ENCODE results near the gene RBBP8.

Gene RBBP8

DNA sequence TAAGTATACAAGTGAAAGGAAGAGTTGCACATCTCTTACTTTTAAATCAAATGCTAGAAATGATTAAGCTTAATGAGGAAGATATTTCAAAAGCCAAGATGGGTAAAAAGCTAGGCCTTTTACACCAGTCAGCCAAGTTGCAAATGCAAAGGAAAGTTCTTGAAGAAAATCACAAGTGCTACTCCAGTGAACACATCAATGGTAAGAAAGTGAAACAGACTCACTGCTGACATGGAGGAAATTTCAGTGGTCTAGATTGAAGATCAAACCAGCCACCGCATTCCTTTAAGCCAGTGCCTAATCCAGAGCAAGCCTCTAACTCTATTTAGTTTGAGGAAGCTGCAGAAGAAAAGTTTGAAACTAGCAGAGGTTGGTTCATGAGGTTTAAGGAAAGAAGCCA, 79.1 kb downstream of the RBBP8 start:
- ATAC-seq, result no peak
- TF ChIP-seq, protein P1, sequence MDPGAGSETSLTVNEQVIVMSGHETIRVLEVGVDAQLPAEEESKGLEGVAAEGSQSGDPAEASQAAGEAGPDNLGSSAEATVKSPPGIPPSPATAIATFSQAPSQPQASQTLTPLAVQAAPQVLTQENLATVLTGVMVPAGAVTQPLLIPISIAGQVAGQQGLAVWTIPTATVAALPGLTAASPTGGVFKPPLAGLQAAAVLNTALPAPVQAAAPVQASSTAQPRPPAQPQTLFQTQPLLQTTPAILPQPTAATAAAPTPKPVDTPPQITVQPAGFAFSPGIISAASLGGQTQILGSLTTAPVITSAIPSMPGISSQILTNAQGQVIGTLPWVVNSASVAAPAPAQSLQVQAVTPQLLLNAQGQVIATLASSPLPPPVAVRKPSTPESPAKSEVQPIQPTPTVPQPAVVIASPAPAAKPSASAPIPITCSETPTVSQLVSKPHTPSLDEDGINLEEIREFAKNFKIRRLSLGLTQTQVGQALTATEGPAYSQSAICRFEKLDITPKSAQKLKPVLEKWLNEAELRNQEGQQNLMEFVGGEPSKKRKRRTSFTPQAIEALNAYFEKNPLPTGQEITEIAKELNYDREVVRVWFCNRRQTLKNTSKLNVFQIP (CRISPR knock-in tag; IDR thresholded peaks at IDR 0.05; ENCODE audit: borderline replicate concordance, low read depth), result no peak

- no peak for TF ChIP-seq RARB (CRISPR knock-in tag; IDR thresholded peaks at IDR 0.05)
- no peak for TF ChIP-seq ZC3H10 (CRISPR knock-in tag; IDR thresholded peaks at IDR 0.05)
- no peak for TF ChIP-seq PPARA (CRISPR knock-in tag; IDR thresholded peaks at IDR 0.05; ENCODE audit: borderline replicate concordance)
- TF ChIP-seq, protein P2, sequence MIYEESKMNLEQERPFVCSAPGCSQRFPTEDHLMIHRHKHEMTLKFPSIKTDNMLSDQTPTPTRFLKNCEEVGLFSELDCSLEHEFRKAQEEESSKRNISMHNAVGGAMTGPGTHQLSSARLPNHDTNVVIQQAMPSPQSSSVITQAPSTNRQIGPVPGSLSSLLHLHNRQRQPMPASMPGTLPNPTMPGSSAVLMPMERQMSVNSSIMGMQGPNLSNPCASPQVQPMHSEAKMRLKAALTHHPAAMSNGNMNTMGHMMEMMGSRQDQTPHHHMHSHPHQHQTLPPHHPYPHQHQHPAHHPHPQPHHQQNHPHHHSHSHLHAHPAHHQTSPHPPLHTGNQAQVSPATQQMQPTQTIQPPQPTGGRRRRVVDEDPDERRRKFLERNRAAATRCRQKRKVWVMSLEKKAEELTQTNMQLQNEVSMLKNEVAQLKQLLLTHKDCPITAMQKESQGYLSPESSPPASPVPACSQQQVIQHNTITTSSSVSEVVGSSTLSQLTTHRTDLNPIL (CRISPR knock-in tag; IDR thresholded peaks at IDR 0.05; ENCODE audit: low read depth), result no peak
- no peak for TF ChIP-seq BACH2 (CRISPR knock-in tag; IDR thresholded peaks at IDR 0.05; ENCODE audit: borderline replicate concordance)
- no peak for TF ChIP-seq ZFP3 (CRISPR knock-in tag; IDR thresholded peaks at IDR 0.05)
- no peak for TF ChIP-seq TCF4 (CRISPR knock-in tag; IDR thresholded peaks at IDR 0.05; ENCODE audit: borderline replicate concordance)
- TF ChIP-seq SNAI2 (CRISPR knock-in tag; IDR thresholded peaks at IDR 0.05), result no peak
- no peak for TF ChIP-seq ZNF565 (CRISPR knock-in tag; conservative IDR thresholded peaks at IDR 0.05; ENCODE audit: low read depth)
- no peak for TF ChIP-seq ARNTL (CRISPR knock-in tag; IDR thresholded peaks at IDR 0.05; ENCODE audit: borderline replicate concordance, low read depth)
- TF ChIP-seq ZFP30 (CRISPR knock-in tag; IDR thresholded peaks at IDR 0.05), result no peak
- no peak for TF ChIP-seq GLIS3 (CRISPR knock-in tag; IDR thresholded peaks at IDR 0.05)
- TF ChIP-seq, protein P3, sequence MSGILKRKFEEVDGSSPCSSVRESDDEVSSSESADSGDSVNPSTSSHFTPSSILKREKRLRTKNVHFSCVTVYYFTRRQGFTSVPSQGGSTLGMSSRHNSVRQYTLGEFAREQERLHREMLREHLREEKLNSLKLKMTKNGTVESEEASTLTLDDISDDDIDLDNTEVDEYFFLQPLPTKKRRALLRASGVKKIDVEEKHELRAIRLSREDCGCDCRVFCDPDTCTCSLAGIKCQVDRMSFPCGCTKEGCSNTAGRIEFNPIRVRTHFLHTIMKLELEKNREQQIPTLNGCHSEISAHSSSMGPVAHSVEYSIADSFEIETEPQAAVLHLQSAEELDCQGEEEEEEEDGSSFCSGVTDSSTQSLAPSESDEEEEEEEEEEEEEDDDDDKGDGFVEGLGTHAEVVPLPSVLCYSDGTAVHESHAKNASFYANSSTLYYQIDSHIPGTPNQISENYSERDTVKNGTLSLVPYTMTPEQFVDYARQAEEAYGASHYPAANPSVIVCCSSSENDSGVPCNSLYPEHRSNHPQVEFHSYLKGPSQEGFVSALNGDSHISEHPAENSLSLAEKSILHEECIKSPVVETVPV (CRISPR knock-in tag; IDR thresholded peaks at IDR 0.05), result no peak
- TF ChIP-seq CSDC2 (CRISPR knock-in tag; IDR thresholded peaks at IDR 0.05), result no peak
- TF ChIP-seq TOX (CRISPR knock-in tag; IDR thresholded peaks at IDR 0.05; ENCODE audit: borderline replicate concordance), result no peak
- TF ChIP-seq ZNF8 (CRISPR knock-in tag; IDR thresholded peaks at IDR 0.05), result no peak
Measured at GRCh38 chr18:23020555-23021294, 87.6 kb downstream of the RBBP8 start.

DNA sequence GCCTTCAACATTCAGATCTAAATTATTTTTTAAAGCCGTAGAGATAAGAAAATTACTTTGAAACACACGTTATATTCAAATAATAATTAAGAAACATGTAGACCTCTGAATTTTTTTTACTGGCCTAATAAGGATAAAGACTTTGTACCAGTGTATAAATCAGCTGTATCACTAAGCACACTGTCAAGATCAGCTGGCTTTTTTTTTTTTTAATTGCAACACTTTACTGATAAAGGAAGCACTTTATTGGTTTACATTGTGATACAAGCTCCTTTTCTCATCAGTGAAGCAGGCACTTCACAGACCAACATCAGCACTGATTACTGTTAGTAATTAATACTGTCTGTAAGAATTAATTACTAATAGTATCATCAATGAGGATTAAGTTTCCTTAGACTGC, 88.5 kb downstream of the RBBP8 start:
- TF ChIP-seq ZNF565 (CRISPR knock-in tag; conservative IDR thresholded peaks at IDR 0.05; ENCODE audit: low read depth) (no peak), CSDC2 (CRISPR knock-in tag; IDR thresholded peaks at IDR 0.05) (no peak), ZFP3 (CRISPR knock-in tag; IDR thresholded peaks at IDR 0.05) (no peak), ARNTL (CRISPR knock-in tag; IDR thresholded peaks at IDR 0.05; ENCODE audit: borderline replicate concordance, low read depth) (no peak), BACH2 (CRISPR knock-in tag; IDR thresholded peaks at IDR 0.05; ENCODE audit: borderline replicate concordance) (no peak), PPARA (CRISPR knock-in tag; IDR thresholded peaks at IDR 0.05; ENCODE audit: borderline replicate concordance) (no peak), ZFP30 (CRISPR knock-in tag; IDR thresholded peaks at IDR 0.05) (no peak), RARB (CRISPR knock-in tag; IDR thresholded peaks at IDR 0.05) (no peak), ZNF70 (CRISPR knock-in tag; IDR thresholded peaks at IDR 0.05) (no peak), SNAI2 (CRISPR knock-in tag; IDR thresholded peaks at IDR 0.05) (no peak), ESRRG (CRISPR knock-in tag; IDR thresholded peaks at IDR 0.05) (no peak), OSR1 (CRISPR knock-in tag; IDR thresholded peaks at IDR 0.05) (no peak)
- TF ChIP-seq, protein P3 (CRISPR knock-in tag; IDR thresholded peaks at IDR 0.05), result no peak
- TF ChIP-seq, protein P2 (CRISPR knock-in tag; IDR thresholded peaks at IDR 0.05; ENCODE audit: low read depth), result no peak
- ATAC-seq, result no peak

More at GRCh38 chr18:23020555-23021294, 87.6 kb downstream of the RBBP8 start:
- ATAC-seq, result no peak

All from SK-N-SH treated with all-trans-retinoic acid at 6 μM for 48 hours (cell line).